HepG2 (cell line): ENCODE data around the gene YBX2. TPM values are rescaled to one million over a fixed set of nuclear protein-coding genes. Genes with fewer than 3 reads are reported as not detected.

Experiments
- HMGXB3 ChIP-seq: sonication (generic); formaldehyde crosslinking; IDR thresholded peaks from 2 replicates; pipeline ENCODE4 v1.4.0; 2020; ENCODE audit warnings: missing genetic modification reagents, borderline replicate concordance
- KLF12 ChIP-seq: sonication (generic); formaldehyde crosslinking; IDR thresholded peaks from 2 replicates; pipeline ENCODE4 v1.4.0; 2020; ENCODE audit warnings: missing genetic modification reagents, borderline replicate concordance
- MTA1 ChIP-seq: sonication (generic); formaldehyde crosslinking; IDR thresholded peaks from 2 replicates; pipeline ENCODE4 v1.4.0; 2020; ENCODE audit warnings: missing genetic modification reagents, mild to moderate bottlenecking, borderline replicate concordance
- SOX13 ChIP-seq, 3 experiments: fragments of 450-650 bp in 1 of 3; sonication (generic) in 1 of 3; formaldehyde crosslinking in 1 of 3; IDR thresholded peaks in 2 of 3; conservative IDR thresholded peaks in 1 of 3; 2 replicates each; pipeline versions ENCODE4 v1.5.0 to v1.6.1; 2016 to 2020; ENCODE audit warnings: antibody characterized with exemption in 1 of 3, mild to moderate bottlenecking in 1 of 3, missing compliant biosample characterization in 1 of 3, missing genetic modification reagents in 1 of 3, moderate library complexity in 1 of 3
- YEATS4 ChIP-seq: sonication (generic); formaldehyde crosslinking; IDR thresholded peaks from 2 replicates; pipeline ENCODE4 v1.4.0; 2020; ENCODE audit warnings: missing genetic modification reagents, borderline replicate concordance
- ZNF318 ChIP-seq: sonication (generic); formaldehyde crosslinking; IDR thresholded peaks from 2 replicates; pipeline ENCODE4 v1.4.0; 2020; ENCODE audit warnings: mild to moderate bottlenecking, missing genetic modification reagents
- ZNF747 ChIP-seq: sonication (generic); formaldehyde crosslinking; IDR thresholded peaks from 2 replicates; pipeline ENCODE4 v1.8.1; 2023; ENCODE audit warnings: missing genetic modification reagents, mild to moderate bottlenecking, borderline replicate concordance
- ZNF784 ChIP-seq: sonication (generic); formaldehyde crosslinking; IDR thresholded peaks from 2 replicates; pipeline ENCODE4 v1.5.1; 2020; ENCODE audit warnings: missing genetic modification reagents, mild to moderate bottlenecking, borderline replicate concordance
- polyA plus RNA-seq, 8 experiments: library from polyadenylated mRNA; depleted of rRNA in 3 of 8; stranded (reverse) in 7 of 8; unstranded in 1 of 8; fragments of >200 nt; fragmentation: Illumina TruSeq in 4 of 8; extraction: Trizol in 4 of 8; gene quantifications; 2 replicates each; pipeline versions ENCODE4 v1.2.1 to v1.2.3, GENCODE V29; 2011 to 2016; ENCODE audit warnings: low read depth in 4 of 8, missing spikeins in 1 of 8, mixed read lengths in 1 of 8; ENCODE audit not compliant: insufficient read depth in 1 of 8
- total RNA-seq, 5 experiments: library from RNA; depleted of rRNA; stranded (reverse); fragments of >200 nt; fragmentation: Illumina TruSeq; extraction: Trizol; gene quantifications; 2 replicates each; pipeline ENCODE4 v1.2.3, GENCODE V29; 2016; ENCODE audit warnings: low read depth in 1 of 5

The YBX2 gene
- total and polyA plus RNA-seq, 2 of the 13 experiments (the other 11 are each of a cell fraction or from before 2014, with no cell fraction given): 0.12 to 0.22 TPM

- TF ChIP-seq ZNF318: peak; percentile 90
- TF ChIP-seq YEATS4 (CRISPR knock-in tag): peak; percentile 94
- TF ChIP-seq MTA1 (CRISPR knock-in tag): 0 out of 2 replicates have a peak, but pooled peaks have one; percentile 28
- no peak; the same call in 1 of the 2 replicates for TF ChIP-seq ZNF784 (CRISPR knock-in tag)
- TF ChIP-seq HMGXB3 (CRISPR knock-in tag): no peak
- no peak for TF ChIP-seq ZNF747
- peak; percentile 85; the same call in 1 of the 2 replicates for TF ChIP-seq KLF12
- TF ChIP-seq SOX13 (IDR thresholded peaks at IDR 0.05): no peak; the same call in 1 of the 2 replicates
- peak in 1 of 2 experiments; percentile 69; a peak in 2 of 4 replicates for TF ChIP-seq SOX13 (CRISPR knock-in tag; conservative IDR thresholded peaks at IDR 0.05 in 1 of 2, IDR thresholded peaks at IDR 0.05 in 1 of 2)
Observed at GRCh38 chr17:7242717-7243452, 51.6 kb downstream of the YBX2 start (continued).
